ENCODE measurements around the gene CEACAM18.

- TF ChIP-seq, protein P1, sequence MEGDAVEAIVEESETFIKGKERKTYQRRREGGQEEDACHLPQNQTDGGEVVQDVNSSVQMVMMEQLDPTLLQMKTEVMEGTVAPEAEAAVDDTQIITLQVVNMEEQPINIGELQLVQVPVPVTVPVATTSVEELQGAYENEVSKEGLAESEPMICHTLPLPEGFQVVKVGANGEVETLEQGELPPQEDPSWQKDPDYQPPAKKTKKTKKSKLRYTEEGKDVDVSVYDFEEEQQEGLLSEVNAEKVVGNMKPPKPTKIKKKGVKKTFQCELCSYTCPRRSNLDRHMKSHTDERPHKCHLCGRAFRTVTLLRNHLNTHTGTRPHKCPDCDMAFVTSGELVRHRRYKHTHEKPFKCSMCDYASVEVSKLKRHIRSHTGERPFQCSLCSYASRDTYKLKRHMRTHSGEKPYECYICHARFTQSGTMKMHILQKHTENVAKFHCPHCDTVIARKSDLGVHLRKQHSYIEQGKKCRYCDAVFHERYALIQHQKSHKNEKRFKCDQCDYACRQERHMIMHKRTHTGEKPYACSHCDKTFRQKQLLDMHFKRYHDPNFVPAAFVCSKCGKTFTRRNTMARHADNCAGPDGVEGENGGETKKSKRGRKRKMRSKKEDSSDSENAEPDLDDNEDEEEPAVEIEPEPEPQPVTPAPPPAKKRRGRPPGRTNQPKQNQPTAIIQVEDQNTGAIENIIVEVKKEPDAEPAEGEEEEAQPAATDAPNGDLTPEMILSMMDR (IDR thresholded peaks at IDR 0.05 in 2 of 3, conservative IDR thresholded peaks at IDR 0.05 in 1 of 3; ENCODE audit: control insufficient read depth in 2 of 3, extremely low read depth in 1 of 3, insufficient read depth in 1 of 3, low read depth in 3 of 3, low read length in 3 of 3), result no peak
- TF ChIP-seq POLR2A (IDR thresholded peaks at IDR 0.05; ENCODE audit: low read depth, low read length), result no peak
- no peak for TF ChIP-seq CHD1 (IDR thresholded peaks at IDR 0.05; ENCODE audit: low read depth, low read length)
- TF ChIP-seq RAD21 (IDR thresholded peaks at IDR 0.05; ENCODE audit: insufficient read depth, low read depth, low read length), result no peak
- TF ChIP-seq PRDM15 (CRISPR knock-in tag; IDR thresholded peaks at IDR 0.05), result no peak
- TF ChIP-seq KAT2A (conservative IDR thresholded peaks at IDR 0.05; ENCODE audit: control insufficient read depth, low read depth, low read length), result no peak
- no peak for TF ChIP-seq NR2F1 (conservative IDR thresholded peaks at IDR 0.05)
- TF ChIP-seq CHD4 (IDR thresholded peaks at IDR 0.05), result no peak
- no peak for TF ChIP-seq SRF (IDR thresholded peaks at IDR 0.05; ENCODE audit: low read depth in 2 of 2, low read length in 2 of 2)
Observed at GRCh38 chr19:51491586-51491985, 13.2 kb downstream of the CEACAM18 start.

Data from GM12878 (cell line).